ENCODE data around the gene RNF135. TPM values are rescaled to one million over a fixed set of nuclear protein-coding genes. Genes with fewer than 3 reads are reported as not detected.

Gene RNF135
- total and polyA plus RNA-seq, 4 donors: 11.1 to 42.1 (median 23.0) TPM

DNA sequence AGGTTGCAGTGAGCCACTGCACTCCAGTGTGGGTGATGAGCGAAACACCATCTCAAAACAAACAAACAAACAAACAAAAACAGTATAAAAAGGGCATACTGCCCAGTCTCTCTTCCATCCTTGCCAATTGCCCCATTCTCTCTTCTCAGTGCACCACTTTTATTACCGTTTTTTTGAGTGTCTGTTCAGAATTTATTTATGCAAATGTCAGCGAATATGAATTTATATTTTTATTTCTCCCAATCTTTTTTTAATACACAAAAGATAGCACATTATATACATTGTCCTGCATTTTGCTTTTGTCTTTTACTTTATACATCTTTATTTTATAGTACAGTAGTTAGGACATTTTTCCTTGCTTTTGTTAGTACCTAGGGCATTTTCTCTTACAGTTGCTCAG, 19.6 kb downstream of the RNF135 start:
- Histone ChIP-seq H3K9me3 (ENCODE audit: control insufficient read depth in 4 of 4, insufficient read depth in 3 of 4, low read length in 3 of 4) (no peaks in the 10 kb centered on the region), H3K9ac (ENCODE audit: insufficient read depth in 1 of 2, low read length in 2 of 2) (no peak overlapping the region), H3K27ac (ENCODE audit: low read depth in 1 of 2, low read length in 1 of 2) (no peak overlapping the region), H3K36me3 (ENCODE audit: control insufficient read depth in 4 of 4, insufficient read depth in 4 of 4, low read length in 4 of 4) (peaks cover 0 to 25% (median 8%) of the 10 kb centered on the region in 4 donors), H3K4me3 (no peak overlapping the region), H3K27me3 (ENCODE audit: control insufficient read depth in 3 of 3, insufficient read depth in 3 of 3, low read length in 2 of 3) (no peaks in the 10 kb centered on the region), H3K4me1 (ENCODE audit: control insufficient read depth in 5 of 5, insufficient read depth in 5 of 5, low read length in 5 of 5) (no peaks in the 10 kb centered on the region)
- 91 to 93% methylated on average over 3 of the region's 3 CpGs for WGBS, 2 donors
- TF ChIP-seq, protein P1, sequence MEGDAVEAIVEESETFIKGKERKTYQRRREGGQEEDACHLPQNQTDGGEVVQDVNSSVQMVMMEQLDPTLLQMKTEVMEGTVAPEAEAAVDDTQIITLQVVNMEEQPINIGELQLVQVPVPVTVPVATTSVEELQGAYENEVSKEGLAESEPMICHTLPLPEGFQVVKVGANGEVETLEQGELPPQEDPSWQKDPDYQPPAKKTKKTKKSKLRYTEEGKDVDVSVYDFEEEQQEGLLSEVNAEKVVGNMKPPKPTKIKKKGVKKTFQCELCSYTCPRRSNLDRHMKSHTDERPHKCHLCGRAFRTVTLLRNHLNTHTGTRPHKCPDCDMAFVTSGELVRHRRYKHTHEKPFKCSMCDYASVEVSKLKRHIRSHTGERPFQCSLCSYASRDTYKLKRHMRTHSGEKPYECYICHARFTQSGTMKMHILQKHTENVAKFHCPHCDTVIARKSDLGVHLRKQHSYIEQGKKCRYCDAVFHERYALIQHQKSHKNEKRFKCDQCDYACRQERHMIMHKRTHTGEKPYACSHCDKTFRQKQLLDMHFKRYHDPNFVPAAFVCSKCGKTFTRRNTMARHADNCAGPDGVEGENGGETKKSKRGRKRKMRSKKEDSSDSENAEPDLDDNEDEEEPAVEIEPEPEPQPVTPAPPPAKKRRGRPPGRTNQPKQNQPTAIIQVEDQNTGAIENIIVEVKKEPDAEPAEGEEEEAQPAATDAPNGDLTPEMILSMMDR (IDR thresholded peaks at IDR 0.05; ENCODE audit: control extremely low read depth, extremely low read depth): no peak
- ATAC-seq (ENCODE audit: insufficient read depth, low FRiP score) (no peak), DNase-seq (no peak)

DNA sequence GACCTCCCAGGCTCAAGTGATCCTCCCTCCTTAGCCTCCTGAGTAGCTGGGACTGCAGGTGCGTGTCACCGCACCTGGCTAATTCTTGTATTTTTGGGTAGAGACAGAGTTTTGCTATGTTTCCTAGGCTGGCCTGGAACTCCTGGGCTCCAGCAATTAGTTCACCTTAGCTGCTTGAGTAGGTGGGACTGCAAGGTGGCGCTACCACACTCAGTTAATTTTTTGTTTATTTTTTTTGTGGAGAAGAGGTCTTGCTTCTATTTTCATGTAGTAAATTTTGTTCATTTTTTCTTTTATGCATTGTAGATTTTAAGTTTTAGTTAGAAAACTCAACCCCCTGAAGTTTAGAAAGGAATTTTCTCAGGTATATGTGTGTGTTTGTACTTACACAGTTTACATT, 21.7 kb downstream of the RNF135 start:
- Histone ChIP-seq H3K27ac (ENCODE audit: low read depth in 1 of 2, low read length in 1 of 2) (no peak overlapping the region), H3K9me3 (ENCODE audit: control insufficient read depth in 4 of 4, insufficient read depth in 3 of 4, low read length in 3 of 4) (no peaks in the 10 kb centered on the region), H3K9ac (ENCODE audit: insufficient read depth in 1 of 2, low read length in 2 of 2) (no peak overlapping the region), H3K27me3 (ENCODE audit: control insufficient read depth in 3 of 3, insufficient read depth in 3 of 3, low read length in 2 of 3) (no peaks in the 10 kb centered on the region), H3K36me3 (ENCODE audit: control insufficient read depth in 4 of 4, insufficient read depth in 4 of 4, low read length in 4 of 4) (peaks cover 4 to 26% (median 16%) of the 10 kb centered on the region in 4 donors), H3K4me3 (no peak overlapping the region), H3K4me1 (ENCODE audit: control insufficient read depth in 5 of 5, insufficient read depth in 5 of 5, low read length in 5 of 5) (no peaks in the 10 kb centered on the region)
- TF ChIP-seq, protein P1 (IDR thresholded peaks at IDR 0.05; ENCODE audit: control extremely low read depth, extremely low read depth): no peak
- WGBS, 2 donors: 97 to 100% methylated on average over 3 of the region's 3 CpGs
- ATAC-seq (ENCODE audit: insufficient read depth, low FRiP score) (no peak), DNase-seq (no peak)

DNA sequence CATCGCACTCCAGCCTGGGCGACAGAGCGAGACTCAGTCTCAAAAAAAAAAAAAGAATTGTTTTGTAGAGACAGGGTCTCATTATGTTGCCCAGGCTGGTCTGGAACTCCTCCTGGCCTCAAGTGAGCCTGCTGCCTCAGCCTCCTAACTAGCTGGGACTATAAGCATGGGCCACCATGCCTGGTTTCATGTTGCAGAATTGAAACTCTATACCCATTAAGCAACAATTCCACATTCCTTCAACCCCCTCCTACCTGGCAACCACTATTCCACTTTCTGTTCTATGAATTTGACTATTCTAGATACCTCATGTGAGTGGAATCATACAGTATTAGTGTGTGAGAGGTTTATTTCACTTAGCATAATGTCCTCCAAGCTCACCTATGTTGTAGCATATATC, 24.5 kb downstream of the RNF135 start:
- H3K9me3 ChIP-seq (ENCODE audit: control insufficient read depth in 4 of 4, insufficient read depth in 3 of 4, low read length in 3 of 4): no peaks in the 10 kb centered on the region
- no peak overlapping the region for H3K4me3 ChIP-seq
- TF ChIP-seq, protein P1 (IDR thresholded peaks at IDR 0.05; ENCODE audit: control extremely low read depth, extremely low read depth): no peak
- H3K9ac ChIP-seq (ENCODE audit: insufficient read depth in 1 of 2, low read length in 2 of 2): no peak overlapping the region
- WGBS, 2 donors: 91 to 93% methylated on average over 3 of the region's 3 CpGs
- no peak for DNase-seq
- ATAC-seq (ENCODE audit: insufficient read depth, low FRiP score): no peak
- H3K36me3 ChIP-seq (ENCODE audit: control insufficient read depth in 4 of 4, insufficient read depth in 4 of 4, low read length in 4 of 4): peaks cover 9 to 39% (median 19%) of the 10 kb centered on the region in 4 donors
- H3K27me3 ChIP-seq (ENCODE audit: control insufficient read depth in 3 of 3, insufficient read depth in 3 of 3, low read length in 2 of 3): no peaks in the 10 kb centered on the region
- no peak overlapping the region for H3K27ac ChIP-seq (ENCODE audit: low read depth in 1 of 2, low read length in 1 of 2)
- no peaks in the 10 kb centered on the region for H3K4me1 ChIP-seq (ENCODE audit: control insufficient read depth in 5 of 5, insufficient read depth in 5 of 5, low read length in 5 of 5)

DNA sequence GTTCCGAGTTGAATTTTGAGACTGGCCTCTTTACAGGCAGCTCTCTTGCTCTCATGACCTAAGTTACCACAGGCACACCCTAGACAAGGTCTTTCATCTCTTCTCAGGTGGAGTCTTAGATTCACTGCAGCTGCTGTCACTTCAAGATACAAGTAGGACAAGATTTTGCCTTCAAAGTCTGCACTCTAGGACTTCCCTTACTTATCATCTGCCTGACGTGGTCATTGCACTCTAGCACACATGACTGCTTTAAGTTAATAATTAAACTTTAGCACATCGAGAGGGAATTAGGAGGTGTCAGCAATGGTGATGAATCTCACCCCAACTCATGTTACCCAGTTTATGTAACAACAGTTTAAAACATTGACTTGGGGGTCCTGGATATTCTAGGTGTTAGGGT, 25.6 kb downstream of the RNF135 start:
- Histone ChIP-seq H3K36me3 (ENCODE audit: control insufficient read depth in 4 of 4, insufficient read depth in 4 of 4, low read length in 4 of 4) (peaks cover 9 to 39% (median 19%) of the 10 kb centered on the region in 4 donors), H3K27me3 (ENCODE audit: control insufficient read depth in 3 of 3, insufficient read depth in 3 of 3, low read length in 2 of 3) (no peaks in the 10 kb centered on the region), H3K9ac (ENCODE audit: insufficient read depth in 1 of 2, low read length in 2 of 2) (no peak overlapping the region), H3K27ac (ENCODE audit: low read depth in 1 of 2, low read length in 1 of 2) (no peak overlapping the region), H3K4me1 (ENCODE audit: control insufficient read depth in 5 of 5, insufficient read depth in 5 of 5, low read length in 5 of 5) (no peaks in the 10 kb centered on the region), H3K9me3 (ENCODE audit: control insufficient read depth in 4 of 4, insufficient read depth in 3 of 4, low read length in 3 of 4) (no peaks in the 10 kb centered on the region), H3K4me3 (no peak overlapping the region)
- ATAC-seq (ENCODE audit: insufficient read depth, low FRiP score): no peak
- DNase-seq: no peak
- TF ChIP-seq, protein P1 (IDR thresholded peaks at IDR 0.05; ENCODE audit: control extremely low read depth, extremely low read depth): no peak
- 85 to 91% methylated on average over 3 of the region's 3 CpGs for WGBS, 2 donors

Data from lung (tissue), 12 donors.